GM12801 (cell line): ENCODE results near the gene FADD.

ENCODE experiments used
- CTCF ChIP-seq: IDR thresholded peaks from one replicate; pipeline ENCODE4 v1.5.1; 2011; ENCODE audit warnings: control low read depth; ENCODE audit not compliant: insufficient read length; ENCODE audit errors: extremely low read depth

The FADD gene, protein sequence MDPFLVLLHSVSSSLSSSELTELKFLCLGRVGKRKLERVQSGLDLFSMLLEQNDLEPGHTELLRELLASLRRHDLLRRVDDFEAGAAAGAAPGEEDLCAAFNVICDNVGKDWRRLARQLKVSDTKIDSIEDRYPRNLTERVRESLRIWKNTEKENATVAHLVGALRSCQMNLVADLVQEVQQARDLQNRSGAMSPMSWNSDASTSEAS

GRCh38 chr11:70202920-70203750, at the start of gene FADD:
Gene FADD, plus strand, starts transcription at chr11:70203296. Its CDS starts 164 bp downstream, at chr11:70203460.
- no peak for TF ChIP-seq CTCF

GRCh38 chr11:70155386-70155785, 47.7 kb upstream of the FADD start:
- TF ChIP-seq CTCF: no peak

- TF ChIP-seq CTCF: no peak
Measured at GRCh38 chr11:70156291-70157037, 46.6 kb upstream of the FADD start.

DNA sequence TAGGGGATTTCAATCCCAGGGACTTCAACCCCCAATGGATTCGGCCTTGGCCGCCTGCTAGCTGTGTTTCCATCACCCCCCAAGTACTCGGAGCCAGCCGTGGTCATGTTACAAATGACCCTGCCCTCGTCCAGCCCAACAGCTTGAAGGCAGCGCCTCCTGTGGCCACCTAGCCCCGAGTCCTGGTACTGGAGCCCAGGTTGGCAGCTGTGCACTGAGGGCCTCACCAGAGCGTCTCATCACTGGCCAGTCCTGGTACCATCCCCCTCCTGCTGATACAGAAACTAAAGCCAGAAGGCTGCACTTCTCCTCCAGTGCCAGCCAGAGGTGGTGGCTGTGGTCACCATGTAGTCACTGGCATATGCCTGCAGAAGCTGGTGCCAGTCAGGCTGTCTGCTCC, 44.9 kb upstream of the FADD start:
- TF ChIP-seq CTCF: no peak

- TF ChIP-seq CTCF: no peak
Measured at GRCh38 chr11:70158757-70159389, 44.2 kb upstream of the FADD start.

GRCh38 chr11:70159627-70160570, 43.2 kb upstream of the FADD start:
- no peak for TF ChIP-seq CTCF
